Limb (tissue), 2 donors: ENCODE data around the gene C17orf50.

Experiments
- DNase-seq, 2 donors: peaks; one replicate each; pipeline ENCODE4 v3.0.0-alpha.2; 2016; ENCODE audit errors: extremely low spot score in 2 of 2

The C17orf50 gene

GRCh38 chr17:35786941-35787432 is 26.3 kb downstream of the C17orf50 start:
- no peak for DNase-seq

- no peak for DNase-seq
These were observed 28.0 kb downstream of the C17orf50 start for GRCh38 chr17:35788477-35789368.

- DNase-seq: no peak
These were observed 30.2 kb downstream of the C17orf50 start for GRCh38 chr17:35790841-35791240.

GRCh38 chr17:35791681-35792350 is 31.1 kb downstream of the C17orf50 start:
- DNase-seq: no peak

- no peak for DNase-seq
These were observed 32.6 kb downstream of the C17orf50 start for GRCh38 chr17:35793257-35793656.

GRCh38 chr17:35795007-35795870 is 34.6 kb downstream of the C17orf50 start, which contains the start of gene MMP28:
Gene MMP28 (minus strand): TSS chr17:35795641. CDS start chr17:35795377, 264 bp downstream.
- peak in 1 of 2 donors; percentile 63 for DNase-seq

GRCh38 chr17:35795871-35796265 is 35.2 kb downstream of the C17orf50 start:
- DNase-seq: no peak

- DNase-seq: no peak
These were observed 36.3 kb downstream of the C17orf50 start for GRCh38 chr17:35796942-35797341.

- DNase-seq: no peak
These were observed 36.7 kb downstream of the C17orf50 start for GRCh38 chr17:35797370-35797769.

GRCh38 chr17:35797918-35798317 is 37.2 kb downstream of the C17orf50 start:
- no peak for DNase-seq

GRCh38 chr17:35799942-35800341 is 39.3 kb downstream of the C17orf50 start:
- peak; percentile 38 to 70 for DNase-seq

GRCh38 chr17:35801583-35802224 is 41.0 kb downstream of the C17orf50 start:
- DNase-seq: peak; percentile 48 to 69

GRCh38 chr17:35804658-35805192 is 44.0 kb downstream of the C17orf50 start:
- DNase-seq: peak in 1 of 2 donors; percentile 90

GRCh38 chr17:35807371-35808144 is 46.9 kb downstream of the C17orf50 start:
- no peak for DNase-seq

GRCh38 chr17:35808240-35808961 is 47.7 kb downstream of the C17orf50 start:
- DNase-seq: no peak

GRCh38 chr17:35808962-35809854 is 48.5 kb downstream of the C17orf50 start, which contains the start of gene TAF15:
Gene TAF15 (plus strand): TSS chr17:35809484. CDS start chr17:35809570, 86 bp downstream.
- peak; percentile 96 to 99 for DNase-seq

GRCh38 chr17:35809855-35810461 is 49.3 kb downstream of the C17orf50 start:
- no peak for DNase-seq

GRCh38 chr17:35811759-35812158 is 51.1 kb downstream of the C17orf50 start:
- no peak for DNase-seq
